HuH-7 (cell line): ENCODE results near the gene SNAP91.

Source experiments
- DNase-seq: peaks from one replicate; pipeline ENCODE4 v3.0.0; 2011; ENCODE audit warnings: low spot score

Gene SNAP91

DNA sequence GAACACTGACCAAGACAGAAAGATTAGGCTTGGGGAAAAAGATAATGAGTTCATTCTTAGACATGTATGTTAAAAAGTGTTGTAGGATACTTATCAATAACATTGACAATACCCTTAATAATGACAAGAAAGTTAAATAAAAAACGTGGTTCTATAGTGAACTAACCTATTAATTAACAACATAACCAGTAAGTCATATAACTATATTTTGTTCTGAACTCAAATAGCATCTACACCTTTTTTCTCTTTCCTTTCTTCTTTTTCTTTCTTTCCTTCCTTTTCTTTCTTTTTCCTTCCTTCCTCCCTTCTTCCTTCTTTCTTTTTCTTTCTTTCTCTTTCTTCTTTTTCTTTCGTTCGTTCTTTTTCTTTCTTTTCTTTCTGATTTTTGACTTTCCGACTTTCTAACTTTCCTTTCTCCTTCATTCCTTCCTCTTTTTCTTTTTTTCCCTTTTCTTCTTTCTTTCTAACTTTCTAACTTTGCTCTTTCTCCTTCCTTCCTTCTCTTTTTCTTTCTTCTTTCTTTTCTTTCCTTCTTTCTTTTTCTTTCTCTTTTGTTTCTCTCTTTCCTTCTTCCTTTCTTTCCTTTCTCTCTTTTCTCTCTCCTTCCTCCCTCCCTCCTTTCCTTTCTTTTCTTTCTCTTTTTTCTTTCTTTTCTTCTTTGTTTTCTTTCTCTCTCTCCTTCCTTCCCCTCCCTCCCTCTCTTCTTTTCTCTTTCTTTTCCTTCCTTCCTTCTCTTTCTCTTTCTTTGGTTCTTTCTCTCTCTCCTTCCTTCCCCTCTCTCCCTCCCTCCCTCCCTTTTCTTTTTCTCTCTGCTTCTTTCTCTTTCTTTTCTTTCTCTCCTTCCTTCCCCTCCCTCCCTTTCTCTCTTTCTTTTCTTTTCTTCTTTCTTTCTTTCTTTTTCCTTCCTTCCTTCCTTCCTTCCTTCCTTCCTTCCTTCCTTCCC lies 172.0 kb downstream of the SNAP91 start:
- no peak for DNase-seq

DNA sequence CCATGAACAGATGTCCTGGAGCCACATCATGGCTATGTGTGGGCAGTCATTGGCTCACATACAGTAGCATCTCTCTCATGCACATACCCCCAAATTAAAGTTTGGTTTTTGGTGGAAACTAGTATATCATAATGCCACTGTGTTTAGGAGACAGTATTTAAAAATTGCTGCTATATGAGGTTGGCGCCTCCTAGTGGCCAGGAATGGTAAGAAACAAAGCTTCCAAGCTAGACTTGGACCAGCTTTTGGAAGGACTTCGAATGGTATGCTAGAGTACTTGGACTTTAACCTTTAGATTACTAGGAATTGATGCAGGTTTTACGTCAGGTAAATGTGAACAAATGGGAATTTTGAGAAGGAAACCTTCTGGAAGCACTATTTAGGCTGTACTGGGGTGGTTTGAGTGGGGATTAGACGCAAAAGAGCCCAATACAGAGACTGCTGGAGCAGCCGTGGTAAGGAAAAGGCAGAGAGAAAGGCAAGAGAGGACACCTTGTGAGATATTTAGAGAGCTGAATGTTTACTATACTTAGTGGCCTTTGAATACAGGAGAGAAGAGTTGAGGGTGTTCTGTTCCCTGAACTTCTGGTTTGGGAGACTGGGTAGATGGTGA lies 172.8 kb downstream of the SNAP91 start:
- DNase-seq: peak; percentile 28

DNA sequence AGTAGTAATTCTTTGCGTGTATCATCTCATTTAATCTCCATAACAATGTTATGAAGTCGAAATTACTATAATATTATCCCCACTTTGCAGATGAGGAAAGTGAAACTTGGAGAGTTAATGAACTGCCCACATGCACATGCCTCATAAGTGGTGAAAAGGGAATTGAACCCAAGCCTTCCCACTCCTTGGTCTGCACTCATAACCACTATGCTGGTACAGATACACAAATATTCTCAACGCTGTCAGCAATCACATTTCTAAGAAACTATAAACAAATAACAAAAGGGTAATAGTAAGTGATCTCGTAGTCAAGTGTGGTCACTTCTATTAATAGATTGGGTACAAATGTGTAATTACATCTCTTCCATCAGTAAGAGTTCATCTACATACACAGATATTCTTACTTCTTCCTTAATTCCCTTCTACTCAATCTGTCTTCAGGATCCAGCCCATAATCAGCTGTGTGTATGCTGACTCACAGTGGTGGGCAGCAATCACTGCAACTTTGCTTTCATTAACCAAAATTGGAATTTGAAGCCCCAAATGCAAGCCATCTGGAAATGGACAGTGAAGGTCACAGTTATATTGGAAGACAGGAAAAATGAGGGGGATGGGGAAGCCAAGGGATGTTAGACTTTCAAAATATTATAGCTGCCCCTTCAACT lies 190.0 kb downstream of the SNAP91 start:
- no peak for DNase-seq

DNA sequence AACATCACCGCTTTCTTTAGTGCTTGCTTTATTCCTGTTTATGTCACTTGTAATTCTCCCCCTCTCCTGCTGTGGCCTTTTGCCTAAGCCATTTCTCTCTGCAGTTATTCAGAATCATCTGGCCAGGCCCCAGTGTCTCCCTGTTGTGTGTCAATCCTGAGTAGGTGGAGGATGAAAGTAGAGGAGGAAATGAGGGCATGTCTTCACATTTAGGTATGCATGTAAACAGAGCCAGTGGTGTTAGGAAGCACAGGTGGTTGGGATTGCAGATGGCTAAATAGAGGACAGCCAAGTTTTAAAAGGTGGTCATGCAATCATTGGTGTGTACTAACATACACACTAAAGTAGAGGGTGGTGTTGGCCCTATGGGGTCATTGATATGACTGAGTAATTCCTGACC lies 191.4 kb downstream of the SNAP91 start:
- DNase-seq: no peak

DNA sequence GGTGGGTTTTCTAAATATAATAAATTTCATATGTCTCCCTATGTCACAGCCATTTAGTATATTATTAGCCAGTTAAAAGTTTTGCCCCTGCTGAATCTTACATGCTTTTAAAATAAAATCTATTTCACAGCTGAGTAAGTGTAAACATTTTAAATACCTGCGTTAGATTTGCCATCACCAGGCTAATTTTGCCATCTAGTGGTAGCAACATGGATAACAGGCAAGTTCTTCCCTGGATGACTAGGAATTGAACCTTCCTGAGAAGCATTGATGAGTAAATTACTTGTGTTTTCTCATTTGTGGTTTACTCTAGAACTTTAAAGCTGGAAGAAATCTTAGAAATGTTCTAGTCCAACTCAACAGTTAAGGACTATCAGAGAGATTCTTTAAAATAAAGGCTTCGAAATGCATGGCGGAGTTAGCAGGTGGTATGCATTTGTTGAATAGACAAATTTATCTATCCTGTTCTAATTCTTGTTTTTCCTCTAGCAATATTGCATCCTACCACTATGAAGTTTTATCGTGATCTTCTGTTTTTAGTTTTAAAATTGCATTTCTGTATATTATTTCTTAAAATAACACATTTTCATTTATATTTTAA lies 193.9 kb downstream of the SNAP91 start:
- DNase-seq: peak; percentile 39

DNA sequence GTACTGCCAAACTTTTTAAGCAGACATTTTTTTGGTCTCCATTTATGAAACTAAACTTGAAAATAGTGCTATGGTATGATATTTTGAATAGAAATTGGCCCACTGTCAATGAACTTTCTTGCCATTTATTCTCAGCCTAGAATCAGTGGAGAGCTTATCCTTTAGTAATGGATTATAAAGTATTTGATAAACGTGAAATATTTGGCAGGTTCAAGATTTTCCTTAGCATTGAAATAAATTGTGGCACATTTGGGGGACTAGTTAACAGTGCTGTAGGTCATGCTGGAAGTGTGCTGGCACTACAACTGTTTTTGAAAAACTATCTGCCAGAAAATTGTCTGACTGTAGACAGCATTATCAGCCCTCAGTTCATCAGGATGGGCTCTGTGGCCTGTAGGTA lies 194.4 kb downstream of the SNAP91 start:
- no peak for DNase-seq

- DNase-seq: peak; percentile 84
Observed at GRCh38 chr6:83511901-83512681, 196.8 kb downstream of the SNAP91 start, which contains the start of gene PRSS35. TSS of gene PRSS35 (plus strand) at chr6:83512534. CDS start at chr6:83523442, 10,908 bp downstream.

DNA sequence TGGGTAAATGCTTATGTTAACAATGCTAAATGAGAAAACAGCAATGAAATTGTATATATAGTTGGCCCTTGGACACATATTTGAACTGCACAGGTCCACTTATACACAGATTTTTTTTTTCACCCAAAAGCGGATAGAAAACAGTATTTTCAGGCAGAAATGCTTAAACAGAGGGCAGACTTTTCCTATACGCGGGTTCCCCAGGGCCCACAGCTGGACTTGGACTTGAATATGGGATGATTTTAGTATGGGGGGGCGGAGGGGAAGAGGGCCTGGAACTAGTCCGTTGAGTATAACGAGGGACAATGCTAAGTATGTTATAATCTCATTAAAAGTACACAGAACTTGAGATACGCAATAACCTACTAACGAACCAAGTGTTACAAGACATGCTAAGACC lies 197.6 kb downstream of the SNAP91 start:
- DNase-seq: no peak

GRCh38 chr6:83510791-83511190 lies 198.1 kb downstream of the SNAP91 start:
- DNase-seq: no peak

GRCh38 chr6:83509441-83509840 lies 199.5 kb downstream of the SNAP91 start:
- no peak for DNase-seq

GRCh38 chr6:83505356-83505755 lies 203.5 kb downstream of the SNAP91 start:
- DNase-seq: no peak
